ENCODE results near the gene UBE2F.

DNA sequence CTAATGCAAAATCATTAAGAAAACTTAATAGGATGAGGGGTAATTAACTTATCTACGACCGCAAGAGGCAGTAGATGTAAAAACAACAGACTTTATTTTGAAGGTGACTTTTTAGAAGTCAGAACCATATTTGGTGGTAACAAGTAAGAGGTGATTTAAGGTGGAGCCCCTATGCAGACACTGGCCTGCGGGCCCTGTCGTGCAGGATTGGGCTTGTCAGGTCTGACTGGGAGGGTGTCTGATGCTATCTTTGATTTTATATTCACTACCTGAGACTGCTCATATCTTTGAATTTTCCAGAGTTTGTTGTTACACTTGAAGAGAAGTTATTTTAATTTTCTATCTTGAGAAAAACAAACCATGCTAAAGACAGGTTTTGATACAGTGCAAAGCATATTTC is 64.9 kb downstream of the UBE2F start:
- TF ChIP-seq EP300 (IDR thresholded peaks at IDR 0.05): no peak
- no peak for TF ChIP-seq CTCF (IDR thresholded peaks at IDR 0.05)

All from ovary (tissue), 3 donors.